Kidney (tissue), 14 donors: ENCODE data around the gene AMZ1. TPM values are rescaled to one million over a fixed set of nuclear protein-coding genes. Genes with fewer than 3 reads are reported as not detected.
A peak's percentile ranks its signal among the peaks of the same experiment; 100 is the strongest.

Experiments
- DNase-seq, 5 donors: peaks; one replicate each; pipeline ENCODE4 v3.0.0-alpha.2; 2013 to 2020
- FAIRE-seq: peaks from 2 replicates; lab custom pipeline; 2012; peaks lifted over from hg19 to GRCh38; lab: Jason Lieb, UNC
- H3K27ac ChIP-seq, 2 donors: one replicate each; pipeline ENCODE4 v1.7.0; 2013; ENCODE audit warnings: low read depth in 2 of 2, low read length in 2 of 2, inconsistent platforms in 1 of 2
- H3K27me3 ChIP-seq: one replicate; pipeline ENCODE4 v1.7.1; 2013; ENCODE audit warnings: low read length, inconsistent platforms; ENCODE audit not compliant: control insufficient read depth, insufficient read depth
- H3K36me3 ChIP-seq, 3 donors: one replicate each; pipeline versions ENCODE4 v1.7.0 to v1.7.1; 2013; ENCODE audit warnings: low read length in 3 of 3, control low read depth in 1 of 3, inconsistent platforms in 1 of 3; ENCODE audit not compliant: insufficient read depth in 3 of 3, control insufficient read depth in 2 of 3
- H3K4me1 ChIP-seq, 3 donors: one replicate each; pipeline versions ENCODE4 v1.7.0 to v1.7.1; 2013; ENCODE audit warnings: low read length in 3 of 3, inconsistent platforms in 1 of 3, low read depth in 1 of 3; ENCODE audit not compliant: control insufficient read depth in 2 of 3, insufficient read depth in 2 of 3
- H3K4me3 ChIP-seq, 3 donors: one replicate each; pipeline versions ENCODE4 v1.7.0 to v1.8.1; 2013; ENCODE audit warnings: low read length in 3 of 3, control low read depth in 1 of 3, inconsistent platforms in 1 of 3
- H3K9ac ChIP-seq, 3 donors: one replicate each; pipeline versions ENCODE4 v1.7.0 to v1.7.1; 2013; ENCODE audit warnings: low read length in 3 of 3, control low read depth in 1 of 3, inconsistent platforms in 1 of 3
- H3K9me3 ChIP-seq, 3 donors: one replicate each; pipeline versions ENCODE4 v1.7.0 to v1.7.1; 2013; ENCODE audit warnings: low read length in 3 of 3, control low read depth in 1 of 3, inconsistent platforms in 1 of 3; ENCODE audit not compliant: control insufficient read depth in 2 of 3, insufficient read depth in 1 of 3
- intact Hi-C: fragments of 100-400 bp; cut with DNase I; formaldehyde crosslinking; loops from one replicate; pipeline ENCODE4 v1.11.1; 2022
- polyA plus RNA-seq: library from polyadenylated mRNA; stranded (reverse); fragments of 350-450 nt; fragmentation: Illumina TruSeq; extraction: RNeasy Lipid Tissue Mini Kit (QIAGEN cat#74804); gene quantifications from one replicate; pipeline ENCODE4 v1.2.3, GENCODE V29; 2014; ENCODE audit warnings: low read depth, low replicate concordance; ENCODE audit not compliant: insufficient read depth
- total RNA-seq: library from RNA; stranded (reverse); fragmentation: NEBNext Ultra II Directional; extraction: Animal tissue kit (Norgen Biotek cat#: 25700); gene quantifications from one replicate; pipeline ENCODE4 v1.2.1, GENCODE V29; 2021
- TF ChIP-seq, protein P1 (sequence below): IDR thresholded peaks from 3 replicates; pipeline ENCODE4 v1.5.1; 2012; ENCODE audit warnings: mild to moderate bottlenecking, moderate library complexity, borderline replicate concordance; ENCODE audit not compliant: insufficient read depth; ENCODE audit errors: extremely low read depth
- donor health status: control.
- donor health status: control.
- donor health status: control.
- donor health status: control.
- donor health status: control.
- donor health status: DM: yes; HTN: yes; CAD: no.
- donor health status: Normal renal cell carcinoma (clear cell type).

Gene AMZ1
- total and polyA plus RNA-seq, 2 donors from 2014 or later, result 0.16 TPM; not detected in 1

DNA sequence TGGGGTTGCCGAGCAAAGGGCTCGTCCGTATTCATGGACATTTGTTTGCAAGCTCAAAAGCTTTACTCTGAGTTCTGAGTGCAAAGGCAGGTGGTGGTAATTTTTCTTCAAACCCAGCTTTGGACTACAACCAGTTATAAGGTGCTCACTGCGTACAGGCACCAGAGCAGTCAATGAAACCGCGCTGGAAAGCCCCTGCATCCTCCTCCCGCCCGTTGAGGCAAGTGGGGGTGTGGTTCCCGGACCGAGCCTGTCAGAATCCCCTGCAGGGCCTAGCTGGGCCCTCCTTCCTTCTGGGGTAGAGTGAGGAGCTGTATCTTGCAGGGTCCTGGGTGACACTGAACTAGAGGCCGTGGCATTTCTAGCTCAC lies 22.3 kb downstream of the AMZ1 start:
- no peaks in the 10 kb centered on the region for H3K36me3 ChIP-seq
- intact Hi-C loops, result no loop called here
- no peak overlapping the region for H3K4me3 ChIP-seq
- no peak for FAIRE-seq
- no peak overlapping the region for H3K9ac ChIP-seq
- no peak overlapping the region for H3K27ac ChIP-seq
- H3K9me3 ChIP-seq, result peaks cover 0 to 2% (median 0%) of the 10 kb centered on the region in 3 donors
- TF ChIP-seq, protein P1, sequence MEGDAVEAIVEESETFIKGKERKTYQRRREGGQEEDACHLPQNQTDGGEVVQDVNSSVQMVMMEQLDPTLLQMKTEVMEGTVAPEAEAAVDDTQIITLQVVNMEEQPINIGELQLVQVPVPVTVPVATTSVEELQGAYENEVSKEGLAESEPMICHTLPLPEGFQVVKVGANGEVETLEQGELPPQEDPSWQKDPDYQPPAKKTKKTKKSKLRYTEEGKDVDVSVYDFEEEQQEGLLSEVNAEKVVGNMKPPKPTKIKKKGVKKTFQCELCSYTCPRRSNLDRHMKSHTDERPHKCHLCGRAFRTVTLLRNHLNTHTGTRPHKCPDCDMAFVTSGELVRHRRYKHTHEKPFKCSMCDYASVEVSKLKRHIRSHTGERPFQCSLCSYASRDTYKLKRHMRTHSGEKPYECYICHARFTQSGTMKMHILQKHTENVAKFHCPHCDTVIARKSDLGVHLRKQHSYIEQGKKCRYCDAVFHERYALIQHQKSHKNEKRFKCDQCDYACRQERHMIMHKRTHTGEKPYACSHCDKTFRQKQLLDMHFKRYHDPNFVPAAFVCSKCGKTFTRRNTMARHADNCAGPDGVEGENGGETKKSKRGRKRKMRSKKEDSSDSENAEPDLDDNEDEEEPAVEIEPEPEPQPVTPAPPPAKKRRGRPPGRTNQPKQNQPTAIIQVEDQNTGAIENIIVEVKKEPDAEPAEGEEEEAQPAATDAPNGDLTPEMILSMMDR, result no peak
- no peak for DNase-seq
- no peaks in the 10 kb centered on the region for H3K27me3 ChIP-seq
- peaks cover 0 to 4% (median 0%) of the 10 kb centered on the region in 3 donors for H3K4me1 ChIP-seq

DNA sequence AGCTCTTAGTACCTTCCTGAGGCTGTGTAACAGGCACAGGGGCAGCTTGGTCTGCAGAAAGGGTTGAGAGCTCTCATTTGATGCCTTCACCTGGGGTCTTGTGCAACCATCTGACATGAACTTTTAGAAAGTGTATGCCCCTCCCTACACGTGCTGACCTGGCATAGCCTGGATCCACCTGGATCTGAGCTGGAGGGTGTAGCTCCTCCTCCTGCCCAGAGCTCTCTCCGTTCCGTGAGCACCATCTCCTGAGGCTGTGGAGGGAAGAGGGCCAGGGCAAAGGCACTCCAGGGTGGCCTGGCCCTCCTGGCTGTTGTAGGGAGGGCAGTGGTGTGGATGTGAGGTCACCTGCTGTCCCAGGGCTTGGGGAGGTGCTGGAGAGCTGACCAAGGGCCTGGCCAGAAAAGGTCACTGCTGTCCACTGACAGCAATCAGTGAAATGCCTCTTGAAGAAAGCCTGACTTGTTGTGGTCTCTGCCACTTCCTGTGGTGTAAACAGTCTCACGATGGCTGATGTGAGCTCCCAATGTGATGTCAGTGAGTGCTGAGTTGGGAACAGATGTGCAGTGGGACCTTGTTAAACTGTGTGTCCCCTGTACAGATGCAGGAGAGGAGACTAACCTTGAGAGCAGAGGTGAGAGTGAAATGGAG lies 23.0 kb downstream of the AMZ1 start:
- H3K36me3 ChIP-seq, result no peaks in the 10 kb centered on the region
- DNase-seq (no peak), FAIRE-seq (no peak)
- no peak overlapping the region for H3K4me3 ChIP-seq
- H3K27ac ChIP-seq, result no peak overlapping the region
- H3K9ac ChIP-seq, result no peak overlapping the region
- H3K9me3 ChIP-seq, result peaks cover 0 to 2% (median 0%) of the 10 kb centered on the region in 3 donors
- no peaks in the 10 kb centered on the region for H3K27me3 ChIP-seq
- H3K4me1 ChIP-seq, result peaks cover 0 to 4% (median 0%) of the 10 kb centered on the region in 3 donors
- intact Hi-C loops, result no loop called here
- TF ChIP-seq, protein P1, result no peak

DNA sequence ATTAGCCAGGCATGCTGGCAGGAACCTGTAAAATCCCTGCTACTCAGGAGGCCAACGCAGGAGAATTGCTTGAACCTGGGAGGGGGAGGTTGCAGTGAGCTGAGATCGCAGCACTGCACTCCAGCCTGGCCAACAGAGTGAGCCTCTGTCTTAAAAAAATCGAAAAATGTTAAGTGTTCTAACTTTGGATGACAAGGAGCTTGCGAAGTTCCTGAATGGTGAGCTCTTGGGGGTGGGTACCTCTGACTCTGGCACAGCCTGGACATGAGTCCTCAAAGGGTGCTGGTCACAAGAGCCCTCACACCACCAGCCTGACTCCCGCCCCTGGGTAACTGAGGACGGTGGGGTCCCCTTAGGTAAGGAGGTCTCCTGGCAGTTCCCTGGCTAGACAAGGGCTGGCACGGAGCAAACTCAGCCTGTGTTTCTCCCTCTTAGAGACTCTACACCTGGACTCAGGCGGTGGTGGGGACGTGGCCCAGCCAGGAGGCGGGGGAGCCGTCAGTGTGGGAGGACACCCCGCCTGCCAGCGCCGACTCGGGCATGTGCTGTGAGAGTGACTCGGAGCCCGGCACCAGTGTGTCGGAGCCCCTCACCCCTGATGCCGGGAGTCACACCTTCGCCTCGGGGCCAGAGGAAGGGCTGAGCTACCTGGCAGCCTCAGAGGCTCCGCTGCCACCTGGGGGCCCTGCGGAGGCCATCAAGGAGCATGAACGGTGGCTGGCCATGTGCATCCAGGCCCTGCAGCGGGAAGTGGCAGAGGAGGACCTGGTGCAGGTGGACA lies 24.1 kb downstream of the AMZ1 start:
- TF ChIP-seq, protein P1, result no peak
- no peaks in the 10 kb centered on the region for H3K27me3 ChIP-seq
- DNase-seq (peak in 3 of 5 donors; percentile 45 to 75 (median 71)), FAIRE-seq (no peak)
- H3K27ac ChIP-seq, result no peak overlapping the region
- no peak overlapping the region for H3K4me3 ChIP-seq
- H3K9me3 ChIP-seq, result peaks cover 0 to 2% (median 0%) of the 10 kb centered on the region in 3 donors
- peaks cover 0 to 7% (median 0%) of the 10 kb centered on the region in 3 donors for H3K4me1 ChIP-seq
- no peaks in the 10 kb centered on the region for H3K36me3 ChIP-seq
- no peak overlapping the region for H3K9ac ChIP-seq
- intact Hi-C loops, result no loop called here
